Skeletal muscle tissue (tissue), 4 donors: ENCODE results near the gene TEX2. TPM values are rescaled to one million over a fixed set of nuclear protein-coding genes. Genes with fewer than 3 reads are reported as not detected.
"Not testable (repeated sequence)": the region's sequence is repeated elsewhere in the genome, so short reads cannot be mapped to it uniquely, and the experiment has no call there.

ENCODE experiments used
- H3K27ac ChIP-seq: one replicate; pipeline ENCODE4 v1.7.0; 2013; ENCODE audit warnings: mild to moderate bottlenecking, low read depth, low read length, inconsistent platforms
- H3K27me3 ChIP-seq, 3 donors: one replicate each; pipeline ENCODE4 v1.7.0; 2013; ENCODE audit warnings: low read length in 3 of 3; ENCODE audit not compliant: control insufficient read depth in 3 of 3, insufficient read depth in 3 of 3
- H3K36me3 ChIP-seq, 3 donors: one replicate each; pipeline ENCODE4 v1.7.0; 2013; ENCODE audit warnings: low read length in 3 of 3; ENCODE audit not compliant: control insufficient read depth in 3 of 3, insufficient read depth in 3 of 3
- H3K4me1 ChIP-seq, 3 donors: one replicate each; pipeline ENCODE4 v1.7.0; 2013; ENCODE audit warnings: low read length in 3 of 3, mild to moderate bottlenecking in 3 of 3; ENCODE audit not compliant: control insufficient read depth in 3 of 3, insufficient read depth in 3 of 3
- H3K4me3 ChIP-seq, 3 donors: one replicate each; pipeline ENCODE4 v1.7.0; 2013; ENCODE audit warnings: low read length in 3 of 3
- H3K9ac ChIP-seq, 3 donors: one replicate each; pipeline ENCODE4 v1.7.0; 2013; ENCODE audit warnings: low read length in 3 of 3, mild to moderate bottlenecking in 3 of 3, moderate library complexity in 2 of 3, low read depth in 1 of 3
- H3K9me3 ChIP-seq, 3 donors: one replicate each; pipeline ENCODE4 v1.7.0; 2013; ENCODE audit warnings: low read length in 3 of 3; ENCODE audit not compliant: control insufficient read depth in 3 of 3
- total RNA-seq: library from RNA; depleted of rRNA; stranded (reverse); fragments of >200 nt; gene quantifications from one replicate; pipeline ENCODE4 v1.2.3, GENCODE V29; 2014
- donor health status: Osteomylitis.

The TEX2 gene
- total RNA-seq, 1 donor from 2014 or later: 20.4 TPM

GRCh38 chr17:64225410-64225809 is 37.6 kb downstream of the TEX2 start:
- Histone ChIP-seq H3K4me1 (peaks cover 16 to 32% (median 17%) of the 10 kb centered on the region in 3 donors), H3K27me3 (no peaks in the 10 kb centered on the region), H3K27ac (no peak overlapping the region)

GRCh38 chr17:64223931-64224629 is 39.0 kb downstream of the TEX2 start:
- Histone ChIP-seq H3K27me3 (no peaks in the 10 kb centered on the region), H3K36me3 (no peaks in the 10 kb centered on the region), H3K4me1 (peaks cover 10 to 29% (median 12%) of the 10 kb centered on the region in 3 donors), H3K27ac (no peak overlapping the region), H3K9ac (no peak overlapping the region), H3K9me3 (no peaks in the 10 kb centered on the region), H3K4me3 (no peak overlapping the region)

More at GRCh38 chr17:64225410-64225809, 37.6 kb downstream of the TEX2 start:
- Histone ChIP-seq H3K4me3 (no peak overlapping the region), H3K36me3 (no peaks in the 10 kb centered on the region), H3K9ac (no peak overlapping the region), H3K9me3 (no peaks in the 10 kb centered on the region)

GRCh38 chr17:64223283-64223682 is 39.8 kb downstream of the TEX2 start:
- peaks cover 10 to 25% (median 12%) of the 10 kb centered on the region in 3 donors for H3K4me1 ChIP-seq
- no peaks in the 10 kb centered on the region for H3K9me3 ChIP-seq
- H3K27ac ChIP-seq: no peak overlapping the region
- peak overlapping the region in 1 of 3 donors; percentile 0 for H3K9ac ChIP-seq
- no peaks in the 10 kb centered on the region for H3K27me3 ChIP-seq
- no peak overlapping the region for H3K4me3 ChIP-seq
- H3K36me3 ChIP-seq: no peaks in the 10 kb centered on the region

DNA sequence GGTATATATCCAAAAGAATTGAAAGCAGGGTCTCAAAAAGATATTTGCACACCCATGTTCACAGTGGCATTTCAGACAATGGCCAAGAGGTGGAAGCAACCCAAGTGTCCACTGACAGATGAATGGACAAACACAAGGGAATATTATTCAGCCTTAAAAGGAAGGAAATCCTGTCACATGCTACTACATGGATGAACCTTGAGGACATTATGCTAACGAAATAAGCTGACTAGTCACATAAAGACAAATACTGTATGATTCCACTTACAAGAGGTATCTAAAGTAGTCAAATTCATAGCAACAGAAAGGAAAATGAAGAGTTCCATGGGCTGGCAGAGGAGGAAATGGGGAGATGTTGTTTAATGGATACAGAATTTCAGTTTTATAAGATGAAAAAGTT is 41.4 kb downstream of the TEX2 start:
- Histone ChIP-seq H3K27me3 (no peaks in the 10 kb centered on the region), H3K4me1 (peaks cover 24 to 38% (median 27%) of the 10 kb centered on the region in 3 donors), H3K9ac (no peak overlapping the region), H3K27ac (no peak overlapping the region), H3K9me3 (no peaks in the 10 kb centered on the region), H3K4me3 (no peak overlapping the region), H3K36me3 (no peaks in the 10 kb centered on the region)

GRCh38 chr17:64220604-64221003 is 42.5 kb downstream of the TEX2 start:
- H3K27me3 ChIP-seq, H3K36me3 ChIP-seq, H3K27ac ChIP-seq, H3K9me3 ChIP-seq, H3K9ac ChIP-seq, H3K4me3 ChIP-seq: not testable (repeated sequence)
- H3K4me1 ChIP-seq: peaks cover 35 to 48% (median 37%) of the 10 kb centered on the region in 3 donors

DNA sequence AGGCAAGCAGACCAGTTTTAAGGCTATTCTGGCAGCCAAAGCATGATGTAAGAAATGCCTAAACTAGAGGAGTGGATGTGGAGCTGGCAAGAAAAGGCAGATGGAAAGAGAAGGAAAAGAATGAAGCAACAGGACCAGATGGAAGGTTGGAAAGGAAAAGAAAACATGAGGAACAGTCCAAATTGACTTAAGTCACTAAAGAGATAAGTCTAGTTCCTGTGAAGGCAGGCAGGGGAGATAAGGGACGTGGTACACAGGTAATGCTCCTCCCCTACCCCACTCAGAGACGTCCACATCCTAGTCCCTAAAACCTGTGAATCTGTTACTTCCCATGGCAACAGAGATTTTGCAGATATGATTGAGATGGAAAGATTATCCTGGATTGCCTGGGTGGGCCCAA is 43.5 kb downstream of the TEX2 start:
- Histone ChIP-seq H3K27me3 (no peaks in the 10 kb centered on the region), H3K4me1 (peaks cover 41 to 57% (median 44%) of the 10 kb centered on the region in 3 donors), H3K27ac (no peak overlapping the region), H3K4me3 (no peak overlapping the region), H3K9ac (no peak overlapping the region), H3K9me3 (no peaks in the 10 kb centered on the region), H3K36me3 (no peaks in the 10 kb centered on the region)

DNA sequence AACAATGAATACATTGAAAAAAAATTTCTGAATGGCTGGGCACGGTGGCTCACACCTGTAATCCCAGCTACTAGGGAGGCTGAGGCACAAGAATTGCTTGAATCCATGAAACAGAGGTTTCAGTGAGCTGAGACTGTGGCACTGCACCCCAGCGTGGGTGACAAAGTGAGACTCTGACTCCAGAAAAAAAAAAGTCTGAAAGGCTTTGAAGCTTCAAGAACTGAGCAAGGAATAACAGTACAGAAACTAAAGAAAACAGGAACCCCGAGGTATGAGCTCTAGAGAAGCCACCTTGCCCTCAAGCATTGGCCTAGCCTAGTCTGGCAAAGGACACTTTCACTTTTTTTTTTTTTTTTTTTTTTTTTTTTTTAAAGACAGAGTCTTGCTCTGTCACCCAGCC is 45.0 kb downstream of the TEX2 start:
- Histone ChIP-seq H3K9ac (no peak overlapping the region), H3K27me3 (no peaks in the 10 kb centered on the region), H3K27ac (no peak overlapping the region), H3K4me1 (peaks cover 37 to 53% (median 40%) of the 10 kb centered on the region in 3 donors), H3K9me3 (no peaks in the 10 kb centered on the region), H3K4me3 (no peak overlapping the region), H3K36me3 (peaks cover 9 to 12% (median 9%) of the 10 kb centered on the region in 3 donors)

GRCh38 chr17:64217249-64217691 is 45.8 kb downstream of the TEX2 start:
- peaks cover 37 to 53% (median 40%) of the 10 kb centered on the region in 3 donors for H3K4me1 ChIP-seq
- peaks cover 17 to 18% (median 17%) of the 10 kb centered on the region in 3 donors for H3K36me3 ChIP-seq
- peak overlapping the region in 2 of 3 donors; percentile 16 to 79 for H3K9ac ChIP-seq
- peak overlapping the region; percentile 62 for H3K27ac ChIP-seq
- peak overlapping the region in 1 of 3 donors; percentile 14 for H3K4me3 ChIP-seq
- H3K27me3 ChIP-seq: no peaks in the 10 kb centered on the region
- no peaks in the 10 kb centered on the region for H3K9me3 ChIP-seq

DNA sequence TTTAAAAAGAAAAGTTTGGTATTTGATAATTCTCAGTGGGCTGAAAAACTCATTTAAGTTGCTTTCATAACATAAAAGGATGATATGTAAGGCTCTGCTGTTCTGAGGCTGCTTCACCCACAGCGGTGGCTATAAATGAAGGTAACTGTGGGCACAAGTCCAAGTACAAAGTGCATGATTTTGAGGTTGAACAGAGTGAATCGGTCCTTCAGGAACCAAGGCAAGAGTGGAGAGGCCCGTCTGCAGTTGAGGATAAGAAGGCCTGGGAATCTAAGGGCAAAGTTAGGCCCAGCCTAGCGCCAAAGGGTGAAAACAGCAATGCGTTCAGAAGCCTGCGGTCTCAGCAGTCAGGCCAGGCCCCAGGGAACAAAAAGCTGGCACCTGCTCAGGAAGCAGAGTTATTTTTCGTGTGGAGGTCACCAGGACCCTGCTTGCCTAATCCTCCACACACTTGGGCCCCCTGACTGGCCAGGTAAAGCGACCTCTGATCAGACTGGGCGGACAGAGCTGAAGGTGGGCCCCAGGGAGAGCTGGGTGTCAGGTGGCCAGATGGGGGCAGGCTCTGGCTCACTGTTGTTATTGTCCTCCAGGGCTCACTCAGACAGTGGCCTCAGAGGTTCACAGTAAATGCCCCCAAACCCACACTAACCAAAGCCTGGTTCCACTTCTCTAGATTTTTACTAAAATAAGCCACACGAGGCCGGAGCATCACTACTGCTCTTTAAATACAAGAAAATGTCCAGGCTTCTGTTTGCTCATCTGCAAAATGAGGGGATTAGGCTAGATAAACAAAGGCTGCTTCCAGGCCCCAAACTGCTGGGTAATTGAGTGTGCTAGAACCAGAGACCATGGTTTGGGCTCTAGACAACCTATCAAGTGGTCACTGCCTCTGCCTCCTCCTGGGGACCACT is 46.5 kb downstream of the TEX2 start:
- Histone ChIP-seq H3K4me1 (peaks cover 37 to 51% (median 40%) of the 10 kb centered on the region in 3 donors), H3K9ac (peak overlapping the region; percentile 2 to 79 (median 73)), H3K27me3 (no peaks in the 10 kb centered on the region), H3K4me3 (peak overlapping the region in 1 of 3 donors; percentile 24), H3K36me3 (peaks cover 19 to 22% (median 21%) of the 10 kb centered on the region in 3 donors), H3K27ac (peak overlapping the region; percentile 62), H3K9me3 (no peaks in the 10 kb centered on the region)

GRCh38 chr17:64216000-64216337 is 47.1 kb downstream of the TEX2 start:
- Histone ChIP-seq H3K36me3 (peaks cover 19 to 22% (median 21%) of the 10 kb centered on the region in 3 donors), H3K27ac (peak overlapping the region; percentile 33), H3K4me1 (peaks cover 37 to 45% (median 40%) of the 10 kb centered on the region in 3 donors), H3K9ac (peak overlapping the region; percentile 2 to 79 (median 57)), H3K9me3 (no peaks in the 10 kb centered on the region), H3K4me3 (no peak overlapping the region), H3K27me3 (no peaks in the 10 kb centered on the region)
